Ishikawa (cell line): ENCODE data around the gene SHMT2.

ENCODE experiments used
- CEBPB ChIP-seq: IDR thresholded peaks from 2 replicates; pipeline ENCODE4 v1.6.1; 2012
- CREB1 ChIP-seq: IDR thresholded peaks from 2 replicates; pipeline ENCODE4 v1.6.1; 2012; ENCODE audit warnings: low read depth
- EGR1 ChIP-seq: IDR thresholded peaks from 2 replicates; pipeline ENCODE4 v1.6.1; 2012
- EP300 ChIP-seq: IDR thresholded peaks from 2 replicates; pipeline ENCODE4 v1.6.1; 2012; ENCODE audit warnings: borderline replicate concordance
- FOXM1 ChIP-seq: IDR thresholded peaks from 2 replicates; pipeline ENCODE4 v1.6.1; 2012; ENCODE audit warnings: low read depth, borderline replicate concordance
- MAX ChIP-seq: IDR thresholded peaks from 2 replicates; pipeline ENCODE4 v1.6.1; 2012
- NFIC ChIP-seq: IDR thresholded peaks from 2 replicates; pipeline ENCODE4 v1.6.1; 2012
- RAD21 ChIP-seq: IDR thresholded peaks from 2 replicates; pipeline ENCODE4 v1.6.1; 2012; ENCODE audit warnings: low read depth
- REST ChIP-seq: IDR thresholded peaks from 2 replicates; pipeline ENCODE4 v1.6.1; 2012; ENCODE audit warnings: low read depth, mild to moderate bottlenecking
- TAF1 ChIP-seq: IDR thresholded peaks from 2 replicates; pipeline ENCODE4 v1.6.1; 2012; ENCODE audit warnings: low read depth, mild to moderate bottlenecking
- TCF12 ChIP-seq: IDR thresholded peaks from 2 replicates; pipeline ENCODE4 v1.6.1; 2012; ENCODE audit warnings: low read depth
- TEAD4 ChIP-seq: IDR thresholded peaks from 2 replicates; pipeline ENCODE4 v1.6.1; 2012
- USF1 ChIP-seq: IDR thresholded peaks from 2 replicates; pipeline ENCODE4 v1.6.1; 2012
- YY1 ChIP-seq: IDR thresholded peaks from 2 replicates; pipeline ENCODE4 v1.6.1; 2012; ENCODE audit warnings: low read depth
- ZBTB7A ChIP-seq: IDR thresholded peaks from 2 replicates; pipeline ENCODE4 v1.6.1; 2012; ENCODE audit warnings: low read depth

SHMT2 gene

GRCh38 chr12:57236201-57236924, 6.9 kb downstream of the SHMT2 start:
- no peak for TF ChIP-seq EGR1
- no peak for TF ChIP-seq CEBPB
- TF ChIP-seq EP300, result no peak
- TF ChIP-seq TCF12, result no peak
- TF ChIP-seq MAX, result no peak
- TF ChIP-seq CREB1, result no peak
- TF ChIP-seq TEAD4, result no peak
- no peak for TF ChIP-seq YY1
- TF ChIP-seq TAF1, result no peak
- TF ChIP-seq NFIC, result no peak
- TF ChIP-seq REST, result no peak
- TF ChIP-seq USF1, result no peak
- no peak for TF ChIP-seq RAD21
- no peak for TF ChIP-seq FOXM1
- TF ChIP-seq ZBTB7A, result no peak

GRCh38 chr12:57236925-57237595, 7.5 kb downstream of the SHMT2 start:
- TF ChIP-seq TCF12 (no peak), NFIC (no peak), CEBPB (no peak), MAX (0 out of 2 replicates have a peak, but pooled peaks have one; percentile 7), REST (0 out of 2 replicates have a peak, but pooled peaks have one; percentile 22), TAF1 (no peak)

GRCh38 chr12:57237596-57237931, 8.1 kb downstream of the SHMT2 start:
- no peak for TF ChIP-seq TEAD4
- TF ChIP-seq YY1, result no peak
- no peak for TF ChIP-seq FOXM1
- no peak for TF ChIP-seq TCF12
- no peak for TF ChIP-seq ZBTB7A
- no peak for TF ChIP-seq CREB1
- TF ChIP-seq RAD21, result no peak
- TF ChIP-seq EGR1, result no peak
- no peak for TF ChIP-seq REST
- no peak for TF ChIP-seq MAX
- TF ChIP-seq USF1, result no peak
- no peak for TF ChIP-seq TAF1
- TF ChIP-seq CEBPB, result no peak
- no peak for TF ChIP-seq NFIC
- TF ChIP-seq EP300, result no peak
